MM.1S (cell line): ENCODE measurements around the gene CTNNA1.

Experiments used
- DNase-seq: peaks from one replicate; pipeline ENCODE4 v3.0.0-alpha.2; 2015
- H2AFZ ChIP-seq: fragments of 300-600 bp; sonication (generic); 2 replicates; pipeline ENCODE4 v1.6.0; 2016; ENCODE audit warnings: antibody characterized with exemption, low read length
- H3F3A ChIP-seq: fragments of 300-600 bp; sonication (generic); 2 replicates; pipeline ENCODE4 v1.6.1; 2016; ENCODE audit warnings: mild to moderate bottlenecking, antibody characterized with exemption, low read length, moderate library complexity, mixed read lengths; ENCODE audit not compliant: insufficient read depth
- H3K27ac ChIP-seq: fragments of 300-600 bp; sonication (generic); 2 replicates; pipeline ENCODE4 v1.5.1; 2016; ENCODE audit warnings: mild to moderate bottlenecking, low read length
- H3K27me3 ChIP-seq: fragments of 300-600 bp; sonication (generic); replicated peaks from 2 replicates; pipeline ENCODE4 v1.6.0; 2016; ENCODE audit warnings: low read length; ENCODE audit not compliant: insufficient read depth
- H3K36me3 ChIP-seq: fragments of 300-600 bp; sonication (generic); replicated peaks from 2 replicates; pipeline ENCODE4 v1.6.1; 2016; ENCODE audit warnings: mild to moderate bottlenecking, low read length, mixed read lengths; ENCODE audit not compliant: insufficient read depth
- H3K4me1 ChIP-seq: fragments of 300-600 bp; sonication (generic); 2 replicates; pipeline ENCODE4 v1.6.1; 2016; ENCODE audit warnings: low read length, mixed read lengths
- H3K4me2 ChIP-seq: fragments of 300-600 bp; sonication (generic); 2 replicates; pipeline ENCODE4 v1.6.0; 2016; ENCODE audit warnings: low read depth, low read length
- H3K4me3 ChIP-seq: fragments of 300-600 bp; sonication (generic); 2 replicates; pipeline ENCODE4 v1.5.1; 2016; ENCODE audit warnings: low read length, mixed read lengths
- H3K79me2 ChIP-seq: fragments of 300-600 bp; sonication (generic); 2 replicates; pipeline ENCODE4 v1.6.1; 2016; ENCODE audit warnings: mixed run types, low read length, mixed read lengths
- H3K9ac ChIP-seq: fragments of 300-600 bp; sonication (generic); 2 replicates; pipeline ENCODE4 v1.6.1; 2016; ENCODE audit warnings: low read length, mixed read lengths
- H3K9me2 ChIP-seq: fragments of 300-600 bp; sonication (generic); replicated peaks from 2 replicates; pipeline ENCODE4 v1.6.1; 2016; ENCODE audit warnings: mild to moderate bottlenecking, low read length, mixed read lengths; ENCODE audit not compliant: insufficient read depth
- H3K9me3 ChIP-seq: fragments of 300-600 bp; sonication (generic); replicated peaks from 2 replicates; pipeline ENCODE4 v1.6.1; 2016; ENCODE audit warnings: mild to moderate bottlenecking, low read length, mixed read lengths; ENCODE audit not compliant: insufficient read depth
- H4K20me1 ChIP-seq: fragments of 300-600 bp; sonication (generic); 2 replicates; pipeline ENCODE4 v1.6.1; 2016; ENCODE audit warnings: mild to moderate bottlenecking, low read length, moderate library complexity, mixed read lengths; ENCODE audit not compliant: insufficient read depth
- CTCF ChIP-seq: fragments of 300-600 bp; sonication (generic); IDR thresholded peaks from 2 replicates; pipeline ENCODE4 v1.5.1; 2016; ENCODE audit warnings: antibody characterized with exemption, low read length, mixed read lengths
- EZH2 ChIP-seq: fragments of 300-600 bp; sonication (generic); optimal IDR thresholded peaks from 2 replicates; pipeline ENCODE3; 2017; ENCODE audit warnings: low read depth, mild to moderate bottlenecking, antibody characterized with exemption, low read length, mixed read lengths
- EZH2phosphoT487 ChIP-seq: fragments of 300-600 bp; sonication (generic); IDR thresholded peaks from 2 replicates; pipeline ENCODE4 v1.6.1; 2018; ENCODE audit warnings: antibody characterized with exemption, low read length

CTNNA1 gene

GRCh38 chr5:138909734-138910133, 156.5 kb downstream of the CTNNA1 start:
- Histone ChIP-seq H3K4me1 (no peaks in the 10 kb centered on the region), H3F3A (no peaks in the 10 kb centered on the region), H2AFZ (no peak overlapping the region), H3K4me2 (no peak overlapping the region), H3K27me3 (no peaks in the 10 kb centered on the region), H3K9ac (no peak overlapping the region), H3K79me2 (no peaks in the 10 kb centered on the region), H4K20me1 (no peaks in the 10 kb centered on the region), H3K36me3 (no peaks in the 10 kb centered on the region; the same call in 1 of the 2 replicates), H3K4me3 (no peak overlapping the region), H3K9me3 (no peaks in the 10 kb centered on the region), H3K9me2 (no peaks in the 10 kb centered on the region), H3K27ac (no peak overlapping the region)
- DNase-seq = no peak
- TF ChIP-seq EZH2phosphoT487 = no peak
- TF ChIP-seq CTCF = no peak
- TF ChIP-seq EZH2 = no peak

- no peak overlapping the region for H3K9ac ChIP-seq
- H3K4me2 ChIP-seq = no peak overlapping the region
- no peaks in the 10 kb centered on the region for H3K4me1 ChIP-seq
- H3K9me3 ChIP-seq = no peaks in the 10 kb centered on the region
- H3K79me2 ChIP-seq = no peaks in the 10 kb centered on the region
- no peak overlapping the region for H3K27ac ChIP-seq
- no peak overlapping the region for H3K4me3 ChIP-seq
- TF ChIP-seq CTCF (no peak), EZH2phosphoT487 (no peak), EZH2 (no peak)
- no peaks in the 10 kb centered on the region; the same call in 1 of the 2 replicates for H3K36me3 ChIP-seq
- no peaks in the 10 kb centered on the region for H4K20me1 ChIP-seq
- no peak overlapping the region for H2AFZ ChIP-seq
- no peaks in the 10 kb centered on the region for H3K9me2 ChIP-seq
- H3F3A ChIP-seq = no peaks in the 10 kb centered on the region
- no peak for DNase-seq
- no peaks in the 10 kb centered on the region for H3K27me3 ChIP-seq
These were observed 157.4 kb downstream of the CTNNA1 start for GRCh38 chr5:138910546-138911185.

- H2AFZ ChIP-seq = no peak overlapping the region
- DNase-seq = no peak
These were observed 158.2 kb downstream of the CTNNA1 start for GRCh38 chr5:138911441-138911840.

More at GRCh38 chr5:138911441-138911840, 158.2 kb downstream of the CTNNA1 start:
- Histone ChIP-seq H3K4me2 (no peak overlapping the region), H3K27me3 (no peaks in the 10 kb centered on the region), H3K27ac (no peak overlapping the region), H3F3A (no peaks in the 10 kb centered on the region), H3K4me1 (no peaks in the 10 kb centered on the region), H3K9me3 (no peaks in the 10 kb centered on the region), H3K79me2 (no peaks in the 10 kb centered on the region), H3K9ac (no peak overlapping the region), H3K9me2 (no peaks in the 10 kb centered on the region), H3K4me3 (no peak overlapping the region), H4K20me1 (no peaks in the 10 kb centered on the region), H3K36me3 (no peaks in the 10 kb centered on the region; the same call in 1 of the 2 replicates)
- TF ChIP-seq EZH2phosphoT487 = no peak
- TF ChIP-seq CTCF = no peak
- TF ChIP-seq EZH2 = no peak
